Measurements from ENCODE around the gene ZBTB47.

GRCh38 chr3:42608581-42608980 is 44.9 kb upstream of the ZBTB47 start:
- no peak for TF ChIP-seq CTCF (conservative IDR thresholded peaks at IDR 0.05)
- TF ChIP-seq ZFX (IDR thresholded peaks at IDR 0.05): no peak

All from C4-2B (cell line).